LNCaP clone FGC (cell line): ENCODE data around the gene CDH20.

Experiments used
- DNase-seq: peaks from one replicate; pipeline ENCODE4 v3.0.0-alpha.2; 2011; ENCODE audit warnings: low read depth
- H3K4me3 ChIP-seq: 2 replicates; pipeline ENCODE4 v1.5.1; 2011; ENCODE audit warnings: mild to moderate bottlenecking, low read depth, low read length, control low read depth
- CTCF ChIP-seq: IDR thresholded peaks from 2 replicates; pipeline ENCODE4 v1.5.1; 2012; ENCODE audit warnings: mild to moderate bottlenecking; ENCODE audit not compliant: control insufficient read depth, insufficient read depth; ENCODE audit errors: extremely low read depth

Gene CDH20

GRCh38 chr18:61497422-61497821 lies 164.2 kb downstream of the CDH20 start:
- no peak overlapping the region for H3K4me3 ChIP-seq
- no peak for TF ChIP-seq CTCF
- DNase-seq = no peak

GRCh38 chr18:61502472-61502871 lies 169.2 kb downstream of the CDH20 start:
- peak; percentile 79 for TF ChIP-seq CTCF
- DNase-seq = no peak
- no peak overlapping the region for H3K4me3 ChIP-seq

GRCh38 chr18:61503688-61504087 lies 170.5 kb downstream of the CDH20 start:
- DNase-seq = no peak
- no peak overlapping the region for H3K4me3 ChIP-seq
- no peak for TF ChIP-seq CTCF

GRCh38 chr18:61528961-61529360 lies 195.7 kb downstream of the CDH20 start:
- no peak for TF ChIP-seq CTCF
- no peak for DNase-seq

GRCh38 chr18:61530681-61531080 lies 197.5 kb downstream of the CDH20 start:
- DNase-seq = no peak
- no peak overlapping the region for H3K4me3 ChIP-seq

More at GRCh38 chr18:61528961-61529360, 195.7 kb downstream of the CDH20 start:
- no peak overlapping the region for H3K4me3 ChIP-seq

GRCh38 chr18:61531182-61531581 lies 198.0 kb downstream of the CDH20 start:
- TF ChIP-seq CTCF = no peak

More at GRCh38 chr18:61530681-61531080, 197.5 kb downstream of the CDH20 start:
- TF ChIP-seq CTCF = no peak

GRCh38 chr18:61531891-61532290 lies 198.7 kb downstream of the CDH20 start:
- 0 out of 2 replicates have a peak, but pooled peaks have one; percentile 8 for TF ChIP-seq CTCF
- peak; percentile 42 for DNase-seq
- H3K4me3 ChIP-seq = no peak overlapping the region

More at GRCh38 chr18:61531182-61531581, 198.0 kb downstream of the CDH20 start:
- no peak for DNase-seq
- no peak overlapping the region for H3K4me3 ChIP-seq
